Stimulated activated naive CD4-positive, alpha-beta T cell treated with Interleukin-2 at 50 U/mL for 16 hours (primary cell): ENCODE measurements around the gene CALY.
A peak's percentile ranks its signal among the peaks of the same experiment; 100 is the strongest.

Source experiments
- DNase-seq: peaks from one replicate; lab custom pipeline; 2025; lab: John Stamatoyannopoulos, UW

The CALY gene

GRCh38 chr10:133366751-133367150 is 30.1 kb upstream of the CALY start:
- no peak for DNase-seq

GRCh38 chr10:133366130-133366478 is 29.4 kb upstream of the CALY start:
- no peak for DNase-seq

GRCh38 chr10:133365461-133366129 is 28.9 kb upstream of the CALY start:
- no peak for DNase-seq

- no peak for DNase-seq
Observed at GRCh38 chr10:133364645-133365431, 28.1 kb upstream of the CALY start.

GRCh38 chr10:133362846-133363245 is 26.1 kb upstream of the CALY start:
- DNase-seq = no peak

- no peak for DNase-seq
Observed at GRCh38 chr10:133361773-133362441, 25.2 kb upstream of the CALY start.

GRCh38 chr10:133361227-133361626 is 24.5 kb upstream of the CALY start:
- no peak for DNase-seq

- no peak for DNase-seq
Observed at GRCh38 chr10:133359972-133360610, 23.4 kb upstream of the CALY start.

- peak; percentile 10 for DNase-seq
Observed at GRCh38 chr10:133359554-133359971, 22.9 kb upstream of the CALY start.

GRCh38 chr10:133358925-133359310 is 22.2 kb upstream of the CALY start:
- no peak for DNase-seq

GRCh38 chr10:133358162-133358924 is 21.6 kb upstream of the CALY start:
- DNase-seq = no peak

GRCh38 chr10:133357285-133358161 is 20.8 kb upstream of the CALY start, which contains the start of gene FUOM:
TSS of gene FUOM (minus strand) at chr10:133358019. CDS start at chr10:133358007, 12 bp downstream.
- DNase-seq = peak; percentile 77

GRCh38 chr10:133356549-133357284 is 20.0 kb upstream of the CALY start:
- no peak for DNase-seq

GRCh38 chr10:133355991-133356390 is 19.3 kb upstream of the CALY start:
- no peak for DNase-seq

GRCh38 chr10:133355266-133355665 is 18.6 kb upstream of the CALY start:
- no peak for DNase-seq

GRCh38 chr10:133354672-133355240 is 18.1 kb upstream of the CALY start:
- DNase-seq = no peak

GRCh38 chr10:133353988-133354605 is 17.4 kb upstream of the CALY start:
- no peak for DNase-seq

GRCh38 chr10:133353202-133353959 is 16.7 kb upstream of the CALY start:
- no peak for DNase-seq
